Thyroid gland (tissue), 4 donors: ENCODE results near the gene FAR2. TPM values are rescaled to one million over a fixed set of nuclear protein-coding genes. Genes with fewer than 3 reads are reported as not detected.

Experiments
- DNase-seq, 2 donors: peaks; one replicate each; pipeline ENCODE4 v3.0.0-alpha.2; 2019
- H3K27ac ChIP-seq, 3 donors: fragments of 200-600 bp; sonication (generic); 1 replicate in 2 of 3; 2 replicates in 1 of 3; pipeline ENCODE4 v1.5.1; 2016 to 2019; ENCODE audit warnings: mild to moderate bottlenecking in 1 of 3, moderate library complexity in 1 of 3
- H3K27me3 ChIP-seq: fragments of 200-600 bp; sonication (generic); one replicate; pipeline ENCODE4 v1.5.1; 2019
- H3K36me3 ChIP-seq, 2 donors: fragments of 200-600 bp; sonication (generic); one replicate each; pipeline ENCODE4 v1.5.1; 2016 to 2019
- H3K4me1 ChIP-seq, 2 donors: fragments of 200-600 bp; sonication (generic); one replicate each; pipeline ENCODE4 v1.5.1; 2017 to 2019
- H3K4me3 ChIP-seq, 3 donors: fragments of 200-600 bp; sonication (generic); replicated peaks in 1 of 3; 1 replicate in 2 of 3; 2 replicates in 1 of 3; pipeline ENCODE4 v1.5.1; 2016; ENCODE audit warnings: mild to moderate bottlenecking in 1 of 3
- H3K9me3 ChIP-seq: fragments of 200-600 bp; sonication (generic); one replicate; pipeline ENCODE4 v1.5.1; 2017
- CTCF ChIP-seq, 6 experiments: fragments of 200-600 bp in 3 of 6; fragments of 450-650 bp in 3 of 6; sonication (generic) in 3 of 6; IDR thresholded peaks; one replicate each; pipeline ENCODE4 v1.5.1; 2016 to 2019; ENCODE audit warnings: antibody characterized with exemption in 6 of 6, mild to moderate bottlenecking in 2 of 6, inconsistent platforms in 1 of 6, moderate library complexity in 1 of 6
- POLR2A ChIP-seq, 2 donors: fragments of 450-650 bp; IDR thresholded peaks; one replicate each; pipeline ENCODE4 v1.6.1; 2017; ENCODE audit warnings: antibody characterized with exemption in 2 of 2, mild to moderate bottlenecking in 2 of 2, moderate library complexity in 1 of 2
- WGBS, 2 donors: methylation state at CpG; one replicate each; pipeline ENCODE4 v1.1.5; 2017; 5-methylcytosine and 5-hydroxymethylcytosine counted together
- intact Hi-C: fragments of 100-400 bp; cut with DNase I; formaldehyde crosslinking; loops from one replicate; pipeline ENCODE4 v1.15.1; 2023
- total RNA-seq, 4 donors: library from RNA; depleted of rRNA; stranded (reverse); fragments of >200 nt; gene quantifications; one replicate each; pipeline ENCODE4 v1.2.3, GENCODE V29; 2016

The FAR2 gene
- total RNA-seq, 4 donors from 2014 or later = 3.2 to 9.1 (median 4.3) TPM

DNA sequence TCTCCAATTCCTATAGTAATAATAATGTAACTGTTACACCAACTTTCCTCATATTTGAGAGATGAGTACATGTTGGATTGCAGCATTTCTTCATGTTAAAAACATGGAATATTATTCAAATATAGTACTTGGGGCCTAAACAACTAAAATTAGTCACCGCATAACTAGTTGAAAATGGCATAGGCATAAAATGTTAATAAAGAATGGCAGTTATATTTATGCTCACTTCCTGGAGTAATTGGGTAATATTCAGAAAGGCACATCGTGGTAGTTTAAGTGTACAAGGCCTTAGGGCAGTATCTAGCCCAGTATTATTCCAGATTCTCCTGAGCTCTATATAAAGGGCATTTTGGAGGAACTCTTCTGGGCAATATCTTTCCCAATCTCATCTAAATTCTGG is 185.9 kb downstream of the FAR2 start:
- no peaks in the 10 kb centered on the region for H3K9me3 ChIP-seq
- no peak for DNase-seq
- H3K36me3 ChIP-seq = peaks cover under 1 to 2% of the 10 kb centered on the region in 2 donors
- no peaks in the 10 kb centered on the region for H3K27me3 ChIP-seq
- intact Hi-C loops = no loop called here
- WGBS, 2 donors = 99 to 100% methylated on average over 2 of the region's 2 CpGs
- TF ChIP-seq POLR2A (IDR thresholded peaks at IDR 0.05) (no peak), CTCF (IDR thresholded peaks at IDR 0.05) (no peak)
- no peaks in the 10 kb centered on the region for H3K4me1 ChIP-seq
- H3K27ac ChIP-seq = no peak overlapping the region
- no peak overlapping the region for H3K4me3 ChIP-seq

GRCh38 chr12:29337325-29337724 is 188.2 kb downstream of the FAR2 start:
- no peaks in the 10 kb centered on the region for H3K27me3 ChIP-seq
- H3K4me3 ChIP-seq = no peak overlapping the region
- no peaks in the 10 kb centered on the region for H3K9me3 ChIP-seq
- no peaks in the 10 kb centered on the region for H3K4me1 ChIP-seq
- intact Hi-C loops = no loop called here
- no peak overlapping the region for H3K27ac ChIP-seq
- DNase-seq = no peak
- WGBS, 2 donors = 95 to 98% methylated on average over 1 of the region's 1 CpG
- H3K36me3 ChIP-seq = peaks cover 12 to 14% of the 10 kb centered on the region in 2 donors
- TF ChIP-seq POLR2A (IDR thresholded peaks at IDR 0.05) (no peak), CTCF (IDR thresholded peaks at IDR 0.05) (no peak)

- DNase-seq = no peak
- WGBS, 2 donors = 93 to 96% methylated on average over 2 of the region's 2 CpGs
- Histone ChIP-seq H3K27ac (no peak overlapping the region), H3K36me3 (peaks cover 12 to 30% of the 10 kb centered on the region in 2 donors), H3K9me3 (no peaks in the 10 kb centered on the region), H3K27me3 (no peaks in the 10 kb centered on the region), H3K4me3 (no peak overlapping the region), H3K4me1 (no peaks in the 10 kb centered on the region)
- TF ChIP-seq CTCF (IDR thresholded peaks at IDR 0.05) (no peak), POLR2A (IDR thresholded peaks at IDR 0.05) (no peak)
- intact Hi-C loops = no loop called here
Observed at GRCh38 chr12:29343022-29343799, 194.1 kb downstream of the FAR2 start.

DNA sequence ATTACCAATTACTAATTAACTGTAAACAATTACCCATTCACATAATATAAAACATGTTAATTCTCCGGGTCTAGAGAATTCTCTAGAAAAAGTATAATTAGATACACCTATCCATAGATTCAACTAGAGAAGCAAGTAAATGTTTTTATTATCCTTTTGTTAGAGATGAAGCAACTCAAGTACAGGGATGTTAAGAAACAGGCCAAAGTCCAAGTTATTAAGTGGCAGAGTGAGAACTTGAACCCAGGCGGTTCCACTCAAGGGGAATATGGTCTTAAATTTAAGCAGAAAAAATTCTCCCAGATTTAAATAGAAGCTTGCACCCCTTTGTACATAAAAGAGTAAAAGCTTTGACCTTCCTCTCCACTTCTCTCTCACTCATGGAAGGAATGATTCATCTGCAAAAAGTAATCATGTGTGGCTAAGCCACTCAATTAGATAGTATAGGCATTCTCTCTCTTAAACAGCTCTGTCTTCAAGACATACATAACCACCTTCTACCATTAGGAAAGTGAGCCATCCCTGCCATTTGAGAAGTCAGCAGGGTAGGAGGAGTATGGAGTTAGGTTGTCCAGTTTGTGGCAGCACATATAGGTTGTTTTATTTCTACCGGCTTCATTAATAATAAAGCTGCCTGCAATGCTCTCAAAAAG is 197.8 kb downstream of the FAR2 start:
- WGBS, 2 donors = 96 to 99% methylated on average over 3 of the region's 3 CpGs
- peaks cover 0 to 16% of the 10 kb centered on the region in 2 donors for H3K36me3 ChIP-seq
- no peaks in the 10 kb centered on the region for H3K27me3 ChIP-seq
- no peak for TF ChIP-seq POLR2A (IDR thresholded peaks at IDR 0.05)
- TF ChIP-seq CTCF (IDR thresholded peaks at IDR 0.05) = no peak
- H3K4me3 ChIP-seq = no peak overlapping the region
- intact Hi-C loops = no loop called here
- H3K9me3 ChIP-seq = no peaks in the 10 kb centered on the region
- H3K4me1 ChIP-seq = no peaks in the 10 kb centered on the region
- no peak overlapping the region for H3K27ac ChIP-seq
- DNase-seq = no peak

GRCh38 chr12:29350080-29350479 is 201.0 kb downstream of the FAR2 start:
- no peak for DNase-seq
- H3K27ac ChIP-seq = no peak overlapping the region
- no peaks in the 10 kb centered on the region for H3K4me1 ChIP-seq
- H3K36me3 ChIP-seq = peaks cover 0 to 14% of the 10 kb centered on the region in 2 donors
- no peaks in the 10 kb centered on the region for H3K27me3 ChIP-seq
- no peak overlapping the region for H3K4me3 ChIP-seq
- no peaks in the 10 kb centered on the region for H3K9me3 ChIP-seq
- TF ChIP-seq POLR2A (IDR thresholded peaks at IDR 0.05) = no peak
- TF ChIP-seq CTCF (IDR thresholded peaks at IDR 0.05) = no peak
- intact Hi-C loops = no loop called here
